HG02852 (cell line): ENCODE measurements around the gene CYP2U1.
"Not testable (repeated sequence)": the region's sequence is repeated elsewhere in the genome, so short reads cannot be mapped to it uniquely, and the experiment has no call there.

Experiments
- ATAC-seq: cut with Tn5 transposase; IDR thresholded peaks from one replicate; pipeline ENCODE4 v1.9.1; 2021; ENCODE audit warnings: mild to moderate bottlenecking, moderate library complexity; ENCODE audit not compliant: unreplicated experiment

Gene CYP2U1

DNA sequence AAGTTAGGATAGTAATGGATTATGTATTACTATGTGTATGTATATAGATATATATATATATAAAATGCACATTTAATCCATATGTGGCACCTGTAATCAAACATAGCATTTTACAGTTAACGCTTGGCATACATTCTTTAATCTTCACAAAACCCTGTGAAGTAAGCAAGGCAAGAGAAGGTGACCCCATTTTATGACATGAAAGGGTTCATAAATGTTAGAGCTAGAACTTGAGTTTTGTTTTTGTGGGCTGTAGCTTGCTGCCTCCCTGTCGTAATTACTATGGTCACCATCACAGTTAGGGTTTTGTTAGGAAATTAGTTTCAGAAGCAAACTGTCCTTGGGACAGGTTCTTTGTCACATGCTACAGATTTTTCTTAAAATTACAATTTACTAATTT is 13.8 kb upstream of the CYP2U1 start:
- no peak for ATAC-seq

DNA sequence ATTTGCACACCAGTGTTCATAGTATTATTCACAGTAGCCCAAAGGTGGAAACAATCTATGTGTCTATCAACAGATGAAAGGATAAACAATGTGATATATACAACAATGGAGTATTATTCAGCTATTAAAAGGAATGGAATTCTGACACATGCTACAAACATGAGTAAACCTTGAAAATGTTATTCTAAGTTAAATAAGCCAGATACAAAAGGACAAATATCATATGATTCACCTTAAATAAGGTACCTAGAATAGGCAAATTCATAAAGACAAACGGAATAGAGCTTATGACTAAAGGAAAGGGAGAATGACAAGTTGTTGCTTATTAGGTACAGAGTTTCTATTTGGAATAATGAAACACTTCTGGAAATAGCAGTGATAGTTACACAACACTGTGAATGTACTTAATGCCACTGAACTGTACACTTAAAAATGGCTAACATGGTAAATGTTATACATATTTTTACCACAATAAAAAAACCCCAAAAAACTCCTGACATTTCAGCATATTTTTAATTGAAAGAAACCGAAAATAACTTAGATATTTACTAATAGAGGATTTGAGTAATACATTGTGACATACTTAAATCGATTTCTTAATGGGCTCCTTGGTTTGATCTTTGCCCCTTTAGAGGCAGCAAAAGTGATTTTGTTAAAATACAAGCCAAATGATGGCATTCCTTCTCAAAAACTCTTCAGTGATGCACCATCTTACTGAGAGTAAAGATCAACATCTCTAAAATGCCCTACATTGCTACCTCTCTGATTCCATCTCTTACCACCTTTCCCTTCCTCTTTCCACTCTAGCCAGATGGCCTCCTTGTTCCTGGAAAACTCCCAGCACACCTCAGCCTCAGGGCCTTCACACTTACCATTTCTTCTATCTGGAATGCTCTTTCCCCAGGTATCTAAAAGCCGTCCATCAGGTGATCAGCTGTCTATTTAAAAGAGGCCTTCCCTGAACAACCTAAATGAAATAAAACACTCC is 8.6 kb upstream of the CYP2U1 start:
- ATAC-seq = no peak

DNA sequence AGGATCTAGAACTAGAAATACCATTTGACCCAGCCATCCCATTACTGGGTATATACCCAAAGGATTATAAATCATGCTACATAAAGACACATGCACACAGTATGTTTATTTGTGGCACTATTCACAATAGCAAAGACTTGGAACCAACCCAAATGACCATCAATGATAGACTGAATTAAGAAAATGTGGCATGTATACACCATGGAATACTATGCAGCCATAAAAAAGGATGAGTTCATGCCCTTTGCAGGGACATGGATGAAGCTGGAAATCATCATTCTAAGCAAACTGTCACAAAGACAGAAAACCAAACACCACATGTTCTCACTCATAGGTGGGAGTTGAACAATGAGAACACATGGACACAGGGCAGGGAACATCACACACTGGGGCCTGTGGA is 5.6 kb upstream of the CYP2U1 start:
- not testable (repeated sequence) for ATAC-seq

DNA sequence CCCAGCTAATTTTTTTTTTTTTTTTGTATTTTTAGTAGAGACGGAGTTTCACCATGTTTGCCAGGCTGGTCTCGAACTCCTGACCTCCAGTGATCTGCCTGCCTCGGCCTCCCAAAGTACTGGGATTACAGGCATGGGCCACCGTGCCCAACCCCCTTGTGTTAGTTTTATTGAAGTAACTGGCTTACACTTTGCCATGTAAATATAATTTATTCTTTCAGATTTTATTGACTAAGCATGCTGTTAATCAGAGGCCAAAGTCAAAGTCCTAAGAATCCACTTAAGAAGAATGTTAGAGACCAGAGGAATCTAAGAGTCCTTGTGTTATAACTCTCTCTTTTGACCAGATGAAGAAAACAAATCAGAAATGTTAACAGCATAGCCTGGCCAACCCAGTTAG is 4.5 kb upstream of the CYP2U1 start:
- not testable (repeated sequence) for ATAC-seq

DNA sequence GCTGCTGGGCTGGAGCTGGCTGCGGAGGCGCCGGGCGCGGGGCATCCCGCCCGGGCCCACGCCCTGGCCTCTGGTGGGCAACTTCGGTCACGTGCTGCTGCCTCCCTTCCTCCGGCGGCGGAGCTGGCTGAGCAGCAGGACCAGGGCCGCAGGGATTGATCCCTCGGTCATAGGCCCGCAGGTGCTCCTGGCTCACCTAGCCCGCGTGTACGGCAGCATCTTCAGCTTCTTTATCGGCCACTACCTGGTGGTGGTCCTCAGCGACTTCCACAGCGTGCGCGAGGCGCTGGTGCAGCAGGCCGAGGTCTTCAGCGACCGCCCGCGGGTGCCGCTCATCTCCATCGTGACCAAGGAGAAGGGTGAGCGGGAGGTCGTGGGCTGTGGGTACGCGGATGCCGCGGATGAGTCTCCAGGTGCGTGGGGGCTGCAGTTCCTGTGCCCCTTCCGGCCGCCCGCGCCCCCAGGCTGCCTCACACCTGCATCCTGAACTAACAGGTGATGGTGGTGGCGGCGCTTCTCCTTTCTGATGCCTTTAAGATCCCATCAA is 499 bp downstream of the CYP2U1 start:
- ATAC-seq = peak; percentile 28

DNA sequence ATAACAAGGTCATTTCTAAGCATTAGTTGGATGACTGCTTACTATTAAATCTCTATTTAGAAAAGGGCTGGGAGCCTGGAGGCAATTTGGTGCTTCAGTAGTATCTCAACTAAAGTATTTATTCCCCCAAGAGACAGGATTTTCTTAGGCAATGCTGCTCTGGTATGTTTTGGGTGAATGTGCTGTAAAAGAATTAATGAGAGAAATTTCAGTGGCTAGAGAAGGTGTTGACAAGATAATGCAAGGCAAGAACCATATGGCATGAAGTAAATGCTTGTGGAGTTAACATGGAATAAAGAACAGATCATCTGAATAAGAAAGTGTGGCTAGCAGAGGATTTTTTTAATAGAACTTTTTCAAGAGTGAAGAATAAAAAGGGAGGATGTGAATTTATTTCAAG is 3.9 kb downstream of the CYP2U1 start:
- no peak for ATAC-seq

DNA sequence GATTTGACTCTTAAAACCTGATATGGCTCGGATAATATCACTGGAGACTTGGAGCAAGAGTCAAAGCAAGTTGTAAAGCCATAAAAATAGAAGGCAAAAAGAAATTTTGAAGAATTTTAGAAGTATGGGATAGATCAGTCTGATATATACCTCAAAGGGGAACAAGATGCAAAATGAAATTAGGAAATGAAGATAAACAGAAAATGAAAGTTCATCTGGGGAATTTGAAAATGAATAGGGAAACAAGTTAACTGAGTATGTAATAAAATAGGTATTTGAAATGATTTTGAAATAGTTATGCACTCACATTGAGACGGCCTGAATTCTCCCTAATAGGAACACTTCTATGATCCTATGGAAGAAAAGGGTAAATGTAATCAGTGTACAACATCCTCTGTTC is 5.7 kb downstream of the CYP2U1 start:
- peak; percentile 49 for ATAC-seq

DNA sequence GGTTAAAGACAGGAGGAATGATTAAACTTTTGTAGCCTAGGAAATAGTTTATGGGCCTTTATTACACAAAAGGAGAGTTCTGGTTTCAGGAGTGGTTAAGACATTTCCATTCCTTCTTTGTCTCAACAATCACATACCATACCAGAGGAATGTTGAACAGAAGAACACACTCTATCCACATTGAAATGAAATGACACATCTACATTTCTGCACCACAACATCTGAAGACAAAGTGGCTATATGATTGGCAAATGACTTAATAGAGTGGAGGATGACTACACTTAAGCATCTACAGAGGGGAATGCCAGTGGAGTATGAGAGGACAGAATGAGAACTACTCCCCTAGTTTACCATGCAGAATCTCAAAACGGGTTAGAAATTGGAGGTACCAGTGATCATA is 8.0 kb downstream of the CYP2U1 start:
- no peak for ATAC-seq

DNA sequence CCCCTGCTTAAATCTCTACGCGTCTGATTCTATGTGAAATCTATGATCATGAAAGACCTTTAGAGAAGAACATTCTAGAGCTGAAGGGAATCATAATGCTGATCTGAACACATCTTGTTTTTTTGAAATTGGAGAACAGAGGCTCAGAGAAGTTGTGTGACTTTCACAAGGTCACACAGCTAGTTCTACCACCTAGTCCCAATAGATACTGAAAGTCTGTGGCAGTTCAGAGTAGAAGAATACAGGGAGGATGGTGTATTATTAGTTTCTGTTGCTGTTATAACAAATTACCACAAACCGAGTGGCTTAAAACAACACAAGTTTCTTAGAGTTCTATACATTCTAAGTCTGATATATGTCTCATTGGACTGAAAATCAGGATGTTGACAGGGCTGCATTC is 14.5 kb downstream of the CYP2U1 start:
- ATAC-seq = no peak

DNA sequence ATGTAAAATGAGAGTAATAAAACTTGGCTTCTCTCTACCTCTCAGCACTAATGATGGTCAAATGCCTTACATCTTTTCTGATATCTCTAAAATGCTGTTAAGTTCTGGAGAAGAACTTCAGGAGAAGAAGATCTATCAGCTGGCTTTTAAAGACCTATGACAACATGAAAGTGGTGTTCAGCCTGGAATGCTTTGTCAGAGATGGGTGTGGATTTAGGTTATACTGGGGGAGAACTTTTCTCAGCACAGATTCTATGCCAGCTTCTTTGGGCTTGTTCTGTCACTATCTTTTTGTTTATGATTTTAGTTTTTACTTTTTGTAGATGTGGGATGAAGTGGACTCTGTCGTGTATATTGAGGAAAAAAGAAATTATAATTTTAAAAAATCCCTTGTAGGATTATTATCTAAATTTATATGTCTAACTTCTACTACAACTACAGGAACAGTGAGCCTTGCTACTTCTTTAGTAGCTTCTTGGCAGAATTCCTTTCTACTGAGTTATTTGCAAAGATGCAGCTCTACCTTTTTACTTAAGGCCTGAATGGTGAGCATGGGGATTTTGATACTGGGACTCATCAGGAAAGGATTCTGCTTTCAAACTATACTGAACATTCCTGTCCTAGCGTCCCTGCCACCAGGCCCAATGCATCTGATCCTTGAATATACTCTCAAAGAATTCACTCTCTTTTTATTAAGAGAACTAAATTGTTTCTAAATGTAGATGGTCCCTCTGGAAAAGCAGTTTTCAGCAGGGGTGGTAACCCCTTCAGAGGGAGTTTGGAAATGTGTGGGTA is 19.6 kb downstream of the CYP2U1 start:
- no peak for ATAC-seq

DNA sequence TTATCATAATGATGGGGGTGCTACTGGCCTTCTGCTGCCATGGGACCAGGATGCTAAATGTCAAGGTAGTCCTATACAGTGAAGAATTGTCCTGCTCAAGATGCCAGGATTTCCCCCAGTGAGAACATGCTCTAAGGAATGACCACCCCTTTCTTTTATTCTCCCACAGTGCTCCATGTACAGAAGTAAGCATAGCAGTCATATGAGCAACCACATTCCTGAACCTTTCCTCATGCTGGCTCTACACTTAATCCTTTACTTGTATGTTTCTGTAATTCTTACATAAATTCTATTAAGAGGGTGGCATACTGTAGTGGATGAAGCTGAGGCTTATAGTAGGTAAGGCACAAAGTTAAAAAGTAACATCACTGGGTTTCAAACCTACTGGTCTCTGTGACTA is 20.2 kb downstream of the CYP2U1 start:
- no peak for ATAC-seq

DNA sequence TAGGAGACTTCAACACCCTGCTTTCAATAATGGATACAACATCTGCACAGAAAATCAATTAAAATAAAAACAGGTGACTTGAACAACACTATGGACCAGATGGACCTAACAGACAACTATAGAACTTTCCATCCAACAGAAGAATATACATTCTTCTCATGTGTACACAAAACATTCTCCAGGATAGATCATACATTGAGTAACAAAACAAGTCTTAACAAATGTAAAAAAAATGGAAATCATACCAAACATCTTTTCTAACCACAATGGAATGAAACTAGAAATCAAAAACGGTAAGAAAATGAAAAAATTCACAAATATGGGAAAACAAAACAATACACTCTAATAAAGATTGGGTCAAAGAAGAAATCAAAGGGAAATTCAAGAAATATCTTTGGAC is 24.7 kb downstream of the CYP2U1 start:
- no peak for ATAC-seq

DNA sequence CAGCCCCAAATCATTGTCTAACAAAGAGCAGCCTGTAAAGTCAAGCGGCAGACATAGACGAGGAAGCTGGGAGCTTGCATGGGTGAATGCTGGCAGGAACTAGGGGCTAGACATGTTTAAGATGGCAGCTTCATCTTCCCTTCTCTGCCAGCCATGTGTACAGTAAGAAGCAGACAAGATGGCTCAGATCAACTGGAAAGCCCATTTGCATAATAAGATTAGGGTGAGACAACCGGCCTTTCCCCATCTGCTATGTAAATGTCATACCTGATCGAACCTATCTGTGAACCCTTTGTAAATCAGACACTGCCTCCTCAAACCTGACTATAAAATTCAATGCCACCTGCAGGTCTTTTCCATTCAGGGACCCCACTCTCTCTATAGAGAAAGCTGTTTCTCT is 35.6 kb downstream of the CYP2U1 start:
- ATAC-seq = no peak

DNA sequence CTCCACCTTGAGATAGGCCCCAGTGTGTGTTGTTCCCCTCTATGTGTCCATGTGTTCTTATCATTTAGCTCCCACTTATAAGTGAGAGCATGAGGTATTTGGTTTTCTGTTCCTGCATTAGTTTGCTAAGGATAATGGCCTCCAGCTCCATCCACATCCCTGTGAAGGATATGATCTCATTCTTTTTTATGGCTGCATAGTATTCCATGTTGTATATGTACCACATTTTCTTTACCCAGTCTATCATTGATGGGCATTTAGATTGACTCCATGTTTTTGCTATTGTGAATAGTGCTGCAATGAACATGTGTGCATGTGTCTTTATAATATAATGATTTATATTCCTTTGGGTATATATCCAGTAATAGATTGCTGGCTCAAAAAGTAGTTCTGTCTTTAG is 36.2 kb downstream of the CYP2U1 start:
- ATAC-seq = not testable (repeated sequence)

DNA sequence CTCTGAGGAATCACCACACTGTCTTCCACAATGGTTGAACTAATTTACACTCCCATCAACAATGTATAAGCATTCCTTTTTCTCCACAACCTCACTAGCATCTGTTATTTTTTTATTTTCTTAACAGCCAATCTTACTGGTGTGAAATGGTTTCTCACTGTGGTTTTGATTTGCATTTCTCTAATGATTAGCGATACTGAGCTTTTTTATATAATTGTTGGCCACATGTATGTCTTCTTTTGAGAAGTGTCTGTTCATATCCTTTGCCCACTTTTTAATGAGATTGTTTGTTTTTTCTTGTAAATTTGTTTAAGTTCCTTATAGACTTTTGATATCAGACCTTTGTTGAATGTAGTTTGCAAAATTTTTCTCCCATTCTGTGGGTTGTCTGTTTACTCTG is 36.6 kb downstream of the CYP2U1 start:
- not testable (repeated sequence) for ATAC-seq

DNA sequence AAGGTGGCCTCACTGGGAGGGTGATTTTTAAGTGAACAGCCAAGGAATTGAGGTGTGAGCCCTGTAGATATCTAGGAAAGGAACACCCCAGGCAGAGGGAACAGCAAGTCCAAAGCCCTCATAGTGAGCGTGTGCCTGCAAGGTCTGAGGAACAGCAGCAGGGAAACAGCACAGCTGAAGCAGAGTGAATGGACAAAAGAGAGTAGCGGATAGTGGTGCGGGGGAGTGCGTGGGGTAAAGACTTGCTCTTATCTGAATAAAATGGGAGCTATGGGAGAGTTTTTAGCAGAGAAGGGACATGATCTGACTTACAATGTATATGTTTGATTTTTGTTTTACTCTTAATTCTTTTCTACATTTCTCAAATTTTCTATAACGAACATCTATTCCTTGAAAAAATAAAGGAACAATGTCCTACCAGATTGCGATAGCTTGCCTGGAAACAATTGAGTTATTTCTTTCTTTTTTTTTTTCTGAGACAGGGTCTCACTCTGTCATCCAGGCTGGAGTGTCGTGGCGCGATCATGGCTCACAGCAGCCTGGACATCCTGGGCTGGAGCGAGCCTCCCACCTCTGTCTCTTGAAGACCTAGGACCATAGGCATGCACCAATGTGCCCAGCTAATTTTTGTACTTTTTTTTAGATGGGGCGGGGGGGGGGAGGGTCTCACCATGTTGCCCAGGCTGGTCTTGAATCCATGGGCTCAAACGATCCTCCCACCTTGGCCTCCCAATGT is 38.9 kb downstream of the CYP2U1 start:
- ATAC-seq = no peak

DNA sequence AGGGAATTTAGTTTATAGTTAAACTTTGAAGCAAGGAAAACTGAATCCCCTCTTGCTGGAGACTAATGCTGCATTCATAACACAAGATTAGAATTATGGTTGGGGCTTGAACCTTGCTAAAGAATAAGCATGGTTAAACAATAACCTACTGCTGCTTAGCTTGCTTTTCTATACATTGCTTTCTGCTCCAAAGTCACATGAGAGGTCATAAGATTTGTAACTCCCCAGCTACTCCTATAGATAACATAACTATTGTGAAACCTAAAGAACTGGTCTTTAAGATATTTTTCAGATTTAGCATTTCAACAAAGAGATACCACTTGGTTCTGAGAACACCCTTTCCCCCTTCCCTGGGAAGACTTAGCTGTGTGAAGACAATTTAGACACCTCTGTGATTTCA is 41.3 kb downstream of the CYP2U1 start:
- ATAC-seq = no peak

DNA sequence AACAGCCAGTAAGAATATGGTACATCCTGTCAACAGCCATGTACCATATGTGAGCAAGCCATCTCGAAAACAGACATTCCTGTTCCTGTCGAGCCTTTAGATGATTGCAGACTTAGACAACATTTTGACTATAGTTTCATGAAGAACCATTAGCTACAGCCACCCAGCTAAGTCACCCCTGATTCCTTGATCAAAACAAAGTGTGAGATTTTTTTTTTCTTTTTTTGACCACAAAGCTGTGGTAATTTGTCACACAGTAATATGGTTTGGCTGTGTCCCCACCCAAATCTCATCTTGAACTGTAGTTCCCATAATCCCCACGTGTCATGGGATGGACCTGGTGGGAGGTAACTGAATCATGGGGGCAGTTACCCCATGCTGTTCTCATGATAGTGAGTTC is 43.2 kb downstream of the CYP2U1 start:
- ATAC-seq = no peak

DNA sequence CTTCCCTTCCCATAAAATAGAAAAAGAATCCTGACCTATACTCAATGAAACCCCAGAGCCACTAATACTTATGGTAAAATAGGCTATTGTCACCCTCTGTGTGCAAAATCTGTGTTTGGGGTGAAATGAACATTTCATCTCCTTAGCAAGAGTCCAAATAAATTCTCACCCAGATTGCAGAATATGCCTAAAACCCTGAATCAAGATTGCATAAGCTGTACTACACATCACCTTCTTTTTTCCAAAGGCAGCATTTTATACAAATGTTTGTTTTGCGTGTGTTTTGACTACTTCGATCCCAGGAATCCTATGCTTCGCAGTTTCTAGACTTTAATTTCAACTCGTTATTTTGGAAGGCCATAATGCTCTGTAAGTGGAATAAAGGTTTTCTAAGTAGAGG is 46.1 kb downstream of the CYP2U1 start:
- ATAC-seq = no peak

DNA sequence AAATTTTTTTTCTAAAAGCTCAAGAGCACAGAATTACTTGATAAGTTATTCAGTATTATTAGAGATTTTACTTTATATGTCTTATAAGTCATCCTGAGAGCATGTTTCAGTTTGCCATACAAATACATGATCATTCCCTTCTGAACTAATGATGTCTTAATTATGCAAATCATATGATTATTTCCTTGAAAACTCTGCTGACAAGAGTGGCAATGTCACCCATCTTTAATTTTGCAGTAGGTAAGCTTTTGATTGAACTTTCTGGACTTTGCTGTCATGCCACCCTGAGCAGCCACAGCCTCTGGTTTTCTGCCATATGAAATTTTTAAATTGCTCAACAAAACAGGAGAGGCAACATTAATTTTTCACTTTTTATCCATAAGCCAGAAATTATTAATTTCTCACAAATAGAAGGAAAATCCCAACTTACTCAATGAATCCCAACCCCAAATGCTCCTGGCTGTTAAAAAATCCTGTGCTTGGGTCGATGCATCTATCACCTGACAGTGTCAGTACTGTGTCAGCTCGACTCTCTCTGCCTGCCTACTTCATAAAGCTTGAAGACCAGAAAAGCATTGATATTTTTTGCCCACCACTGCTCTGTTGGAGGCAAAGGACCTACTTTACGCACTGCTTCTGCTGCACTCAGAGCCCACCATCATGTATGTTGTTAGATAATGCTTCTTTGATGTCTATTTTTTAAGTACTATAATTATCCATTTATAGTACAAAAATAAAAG is 46.8 kb downstream of the CYP2U1 start:
- ATAC-seq = no peak
